Dendritic cell treated with granulocyte-macrophage colony-stimulating factor and Interleukin-4, amounts not matched to agents 40 ng/mL and 50 ng/mL, for 4 days (primary cell): ENCODE measurements around the gene AKT3.

Experiments used
- H3K27ac Mint-ChIP-seq: one replicate; pipeline ENCODE4 v1.8.0; 2022; ENCODE audit warnings: mild to moderate bottlenecking, mixed read lengths
- H3K27me3 Mint-ChIP-seq: one replicate; pipeline ENCODE4 v1.8.0; 2022; ENCODE audit warnings: mild to moderate bottlenecking, mixed read lengths
- H3K36me3 Mint-ChIP-seq: one replicate; pipeline ENCODE4 v1.8.0; 2022; ENCODE audit warnings: low read depth, mixed read lengths
- H3K4me1 Mint-ChIP-seq: one replicate; pipeline ENCODE4 v1.8.0; 2022; ENCODE audit warnings: low read depth, mixed read lengths
- H3K4me3 Mint-ChIP-seq: one replicate; pipeline ENCODE4 v1.8.0; 2022; ENCODE audit warnings: mild to moderate bottlenecking, moderate library complexity, mixed read lengths
- H3K9me3 Mint-ChIP-seq: one replicate; pipeline ENCODE4 v1.8.0; 2022; ENCODE audit warnings: mixed read lengths
- intact Hi-C: fragments of 100-400 bp; cut with micrococcal nuclease; formaldehyde crosslinking; loops from one replicate; pipeline ENCODE4 v1.15.0; 2022

Gene AKT3

GRCh38 chr1:243469497-243469896 is 380.5 kb downstream of the AKT3 start:
- Mint-ChIP-seq H3K4me3 (no peak overlapping the region), H3K4me1 (peaks cover 37% of the 10 kb centered on the region), H3K27me3 (no peaks in the 10 kb centered on the region), H3K36me3 (peaks cover 23% of the 10 kb centered on the region), H3K27ac (no peak overlapping the region), H3K9me3 (no peaks in the 10 kb centered on the region)
- intact Hi-C loops, result no loop called here

DNA sequence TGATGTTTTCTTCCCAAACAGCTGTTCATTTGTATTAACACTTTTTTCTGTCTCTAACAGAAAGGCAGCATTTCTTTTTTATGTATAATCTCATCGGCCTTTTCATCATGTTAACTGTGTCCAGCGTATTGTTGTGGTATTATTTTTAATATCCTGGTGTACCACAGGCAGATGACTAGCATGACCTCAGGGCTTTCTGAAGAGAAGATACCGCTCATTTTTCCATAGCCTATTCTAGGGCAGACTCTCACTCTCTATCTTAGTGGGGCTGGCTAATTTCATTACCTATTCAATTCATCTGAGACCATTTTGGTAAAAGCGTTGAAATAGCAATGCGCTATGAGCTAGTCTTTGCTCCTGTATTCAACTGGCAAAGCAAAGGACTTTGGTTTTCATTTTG is 384.3 kb downstream of the AKT3 start:
- no peaks in the 10 kb centered on the region for H3K27me3 Mint-ChIP-seq
- H3K9me3 Mint-ChIP-seq, result no peaks in the 10 kb centered on the region
- intact Hi-C loops, result no loop called here
- H3K4me1 Mint-ChIP-seq, result peaks cover 8% of the 10 kb centered on the region
- no peak overlapping the region for H3K27ac Mint-ChIP-seq
- H3K4me3 Mint-ChIP-seq, result no peak overlapping the region
- H3K36me3 Mint-ChIP-seq, result peaks cover 46% of the 10 kb centered on the region

GRCh38 chr1:243465081-243465480 is 385.0 kb downstream of the AKT3 start:
- H3K27ac Mint-ChIP-seq, result no peak overlapping the region
- no peaks in the 10 kb centered on the region for H3K9me3 Mint-ChIP-seq
- H3K4me3 Mint-ChIP-seq, result no peak overlapping the region
- intact Hi-C loops, result no loop called here
- H3K27me3 Mint-ChIP-seq, result no peaks in the 10 kb centered on the region
- H3K36me3 Mint-ChIP-seq, result peaks cover 45% of the 10 kb centered on the region
- H3K4me1 Mint-ChIP-seq, result peaks cover 2% of the 10 kb centered on the region

GRCh38 chr1:243462929-243463697 is 386.9 kb downstream of the AKT3 start:
- Mint-ChIP-seq H3K4me1 (peaks cover 12% of the 10 kb centered on the region), H3K27me3 (no peaks in the 10 kb centered on the region), H3K36me3 (peaks cover 48% of the 10 kb centered on the region), H3K9me3 (no peaks in the 10 kb centered on the region), H3K4me3 (no peak overlapping the region), H3K27ac (no peak overlapping the region)
- intact Hi-C loops, result no loop called here

DNA sequence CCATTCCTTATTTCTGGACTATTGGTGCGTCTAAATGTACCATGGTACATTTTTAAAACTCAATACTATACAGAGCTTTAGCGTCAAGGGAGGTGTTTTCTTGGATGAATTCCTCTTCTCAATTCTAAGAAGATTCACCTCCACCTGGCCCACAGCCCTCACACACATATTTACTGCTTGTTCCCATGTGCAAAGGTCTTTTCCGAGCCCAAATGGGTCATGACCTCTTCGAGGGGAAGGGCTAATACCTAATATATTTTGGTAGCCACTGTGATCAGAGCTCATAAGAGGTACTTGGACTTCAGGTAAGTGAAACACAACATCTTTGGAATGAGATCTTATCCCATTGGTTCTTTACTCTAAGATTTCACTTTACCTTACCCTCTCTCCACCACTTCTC is 388.3 kb downstream of the AKT3 start:
- H3K9me3 Mint-ChIP-seq, result no peaks in the 10 kb centered on the region
- intact Hi-C loops, result no loop called here
- H3K36me3 Mint-ChIP-seq, result peaks cover 46% of the 10 kb centered on the region
- no peak overlapping the region for H3K27ac Mint-ChIP-seq
- no peak overlapping the region for H3K4me3 Mint-ChIP-seq
- peaks cover 12% of the 10 kb centered on the region for H3K4me1 Mint-ChIP-seq
- H3K27me3 Mint-ChIP-seq, result no peaks in the 10 kb centered on the region

DNA sequence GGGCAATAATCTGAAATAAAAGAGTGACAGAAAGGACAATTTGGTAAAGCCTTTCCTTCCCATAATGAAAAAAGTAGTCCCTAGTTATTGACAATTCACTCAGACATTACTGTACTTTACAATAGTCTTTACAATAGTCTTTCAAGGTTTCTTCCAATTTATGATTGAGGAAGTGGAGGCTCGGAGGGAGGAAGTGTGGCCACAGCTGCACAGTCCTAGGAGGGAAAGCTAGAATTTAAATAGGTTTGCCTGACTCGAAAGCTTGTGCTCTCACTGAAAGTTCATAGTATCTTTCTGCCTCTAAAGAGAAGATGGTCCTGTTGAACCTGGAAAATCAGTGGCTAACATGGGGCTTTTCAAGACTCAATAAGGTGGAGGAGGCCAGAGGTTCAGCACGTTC is 391.0 kb downstream of the AKT3 start:
- H3K9me3 Mint-ChIP-seq, result no peaks in the 10 kb centered on the region
- intact Hi-C loops, result no loop called here
- H3K36me3 Mint-ChIP-seq, result peaks cover 42% of the 10 kb centered on the region
- H3K4me1 Mint-ChIP-seq, result peaks cover 12% of the 10 kb centered on the region
- H3K27me3 Mint-ChIP-seq, result no peaks in the 10 kb centered on the region
- peak overlapping the region; percentile 1 for H3K4me3 Mint-ChIP-seq
- peak overlapping the region; percentile 54 for H3K27ac Mint-ChIP-seq

GRCh38 chr1:243457363-243457982 is 392.6 kb downstream of the AKT3 start:
- Mint-ChIP-seq H3K27ac (no peak overlapping the region), H3K4me3 (no peak overlapping the region), H3K36me3 (peaks cover 34% of the 10 kb centered on the region), H3K9me3 (no peaks in the 10 kb centered on the region), H3K27me3 (no peaks in the 10 kb centered on the region), H3K4me1 (peaks cover 12% of the 10 kb centered on the region)
- intact Hi-C loops, result no loop called here

GRCh38 chr1:243455760-243456651 is 394.0 kb downstream of the AKT3 start:
- no peak overlapping the region for H3K4me3 Mint-ChIP-seq
- H3K4me1 Mint-ChIP-seq, result peaks cover 23% of the 10 kb centered on the region
- H3K36me3 Mint-ChIP-seq, result peaks cover 21% of the 10 kb centered on the region
- no peak overlapping the region for H3K27ac Mint-ChIP-seq
- H3K9me3 Mint-ChIP-seq, result no peaks in the 10 kb centered on the region
- intact Hi-C loops, result no loop called here
- H3K27me3 Mint-ChIP-seq, result no peaks in the 10 kb centered on the region

DNA sequence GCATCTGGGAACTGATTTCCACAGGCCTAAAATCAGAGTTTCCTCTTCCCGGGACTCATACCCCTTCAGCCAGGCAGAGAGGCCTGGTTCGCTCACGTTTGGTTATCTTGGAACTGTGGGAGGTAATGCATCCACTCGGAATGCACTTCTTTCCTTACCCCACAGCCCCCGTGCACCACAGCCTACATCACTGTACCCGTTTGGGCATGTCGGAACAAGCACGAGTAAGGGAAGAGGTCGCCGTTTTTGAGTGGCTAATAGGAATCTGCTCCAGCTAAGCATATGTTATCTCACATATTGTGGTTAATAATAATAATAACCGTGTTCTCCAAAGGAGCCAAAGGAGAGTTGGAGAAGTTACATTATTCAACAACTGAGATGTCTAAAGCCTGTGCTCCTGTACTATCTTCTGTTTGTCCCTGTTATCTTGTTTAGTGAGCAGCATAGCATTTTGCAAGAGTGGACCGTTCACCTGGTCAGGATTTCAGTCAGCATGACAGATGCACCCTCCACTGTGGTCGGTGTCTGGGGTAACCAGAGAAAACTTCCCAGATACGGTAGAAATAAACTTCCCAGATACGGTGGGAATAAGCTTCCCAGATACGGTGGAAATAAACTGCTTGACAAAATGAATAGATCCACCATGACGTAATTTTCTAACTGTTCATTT is 395.6 kb downstream of the AKT3 start:
- Mint-ChIP-seq H3K9me3 (no peaks in the 10 kb centered on the region), H3K4me3 (no peak overlapping the region)

DNA sequence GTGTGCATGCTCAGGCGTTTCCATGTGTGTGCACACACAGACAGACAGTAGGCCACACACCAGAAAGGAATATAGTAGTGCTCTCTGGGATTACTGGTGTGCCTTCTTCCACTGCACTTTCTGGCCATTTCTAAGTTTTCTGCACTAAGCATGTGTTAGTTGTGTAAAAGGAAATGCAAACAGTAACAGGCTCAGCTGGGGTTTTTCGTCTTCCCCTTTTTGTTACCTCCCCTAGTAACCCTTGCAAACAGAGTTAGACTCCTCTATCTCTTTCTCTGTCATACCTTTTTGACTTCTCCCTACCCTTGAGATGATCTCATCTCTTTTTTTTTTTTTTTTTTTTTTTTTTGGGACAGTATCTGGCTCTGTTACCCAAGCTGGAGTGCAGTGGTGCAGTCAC is 398.0 kb downstream of the AKT3 start:
- peaks cover 28% of the 10 kb centered on the region for H3K4me1 Mint-ChIP-seq
- no peaks in the 10 kb centered on the region for H3K27me3 Mint-ChIP-seq
- H3K4me3 Mint-ChIP-seq, result no peak overlapping the region
- H3K27ac Mint-ChIP-seq, result peak overlapping the region; percentile 30
- no peaks in the 10 kb centered on the region for H3K9me3 Mint-ChIP-seq
- intact Hi-C loops, result no loop called here
- peaks cover 6% of the 10 kb centered on the region for H3K36me3 Mint-ChIP-seq

More for the DNA sequence above, 395.6 kb downstream of the AKT3 start:
- intact Hi-C loops, result no loop called here
- Mint-ChIP-seq H3K27ac (no peak overlapping the region), H3K4me1 (peaks cover 22% of the 10 kb centered on the region), H3K27me3 (no peaks in the 10 kb centered on the region), H3K36me3 (peaks cover 10% of the 10 kb centered on the region)

DNA sequence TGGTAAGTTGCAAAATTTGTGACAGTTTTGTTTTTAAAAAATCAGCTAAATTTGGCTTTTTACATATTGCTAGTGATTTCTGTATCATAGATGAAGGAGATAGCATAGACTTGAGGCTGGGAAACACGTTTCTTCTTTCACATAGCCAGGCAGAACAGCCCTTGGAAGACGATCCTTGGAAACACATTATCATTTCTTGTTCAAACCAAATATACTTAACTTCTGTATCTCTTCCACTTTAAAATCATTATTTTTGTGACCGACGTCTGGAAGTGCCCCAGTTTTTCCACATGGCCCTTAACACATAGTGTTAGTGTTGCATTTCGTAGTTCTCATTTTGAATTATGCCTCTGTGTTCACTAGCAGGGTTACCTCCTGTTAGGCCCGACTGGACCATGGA is 400.7 kb downstream of the AKT3 start:
- intact Hi-C loops, result no loop called here
- no peak overlapping the region for H3K4me3 Mint-ChIP-seq
- peaks cover 6% of the 10 kb centered on the region for H3K36me3 Mint-ChIP-seq
- H3K4me1 Mint-ChIP-seq, result peaks cover 42% of the 10 kb centered on the region
- no peaks in the 10 kb centered on the region for H3K9me3 Mint-ChIP-seq
- no peak overlapping the region for H3K27ac Mint-ChIP-seq
- H3K27me3 Mint-ChIP-seq, result no peaks in the 10 kb centered on the region

DNA sequence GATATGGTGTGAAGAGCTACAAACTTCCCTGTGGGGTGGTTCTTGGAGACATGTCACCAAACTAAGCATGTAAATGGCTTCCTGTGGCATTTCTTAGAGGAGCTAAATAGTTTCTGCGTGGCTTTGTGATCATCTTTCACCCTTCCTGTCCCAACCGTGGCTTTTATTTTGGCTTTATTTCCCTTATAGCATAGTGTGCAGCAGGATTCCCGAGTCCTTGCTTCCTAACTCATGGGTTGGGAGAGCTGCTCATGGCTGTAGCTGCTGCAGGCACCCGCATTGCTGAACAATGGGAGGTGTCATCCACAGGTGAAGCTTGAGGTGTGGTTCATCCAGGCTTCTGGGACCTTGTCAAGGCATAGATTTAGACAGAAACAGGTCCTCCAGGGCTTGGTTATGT is 402.2 kb downstream of the AKT3 start:
- peaks cover 6% of the 10 kb centered on the region for H3K36me3 Mint-ChIP-seq
- H3K4me3 Mint-ChIP-seq, result no peak overlapping the region
- intact Hi-C loops, result no loop called here
- peak overlapping the region; percentile 43 for H3K27ac Mint-ChIP-seq
- H3K27me3 Mint-ChIP-seq, result no peaks in the 10 kb centered on the region
- peaks cover 49% of the 10 kb centered on the region for H3K4me1 Mint-ChIP-seq
- no peaks in the 10 kb centered on the region for H3K9me3 Mint-ChIP-seq

DNA sequence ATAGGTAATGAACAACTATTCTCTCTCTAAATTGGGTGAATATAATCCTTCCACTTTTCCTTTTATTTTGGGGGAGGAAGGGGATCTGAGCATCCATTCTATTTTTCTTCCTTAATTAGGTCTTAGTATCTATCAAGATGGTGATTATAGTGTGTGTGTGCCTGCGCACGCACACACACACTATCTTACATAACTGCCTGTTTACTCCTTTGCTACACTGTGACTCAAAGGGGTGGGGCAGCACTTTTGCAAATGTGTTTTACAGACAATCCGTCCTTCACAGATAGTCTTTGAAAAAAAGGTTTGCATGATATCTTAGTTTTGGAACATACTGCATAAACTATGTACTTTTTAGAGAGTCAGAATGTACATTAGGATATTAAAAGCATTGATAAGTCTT is 402.7 kb downstream of the AKT3 start:
- Mint-ChIP-seq H3K4me1 (peaks cover 51% of the 10 kb centered on the region), H3K4me3 (no peak overlapping the region), H3K36me3 (peaks cover 6% of the 10 kb centered on the region), H3K27ac (no peak overlapping the region), H3K9me3 (no peaks in the 10 kb centered on the region), H3K27me3 (no peaks in the 10 kb centered on the region)
- intact Hi-C loops, result no loop called here

DNA sequence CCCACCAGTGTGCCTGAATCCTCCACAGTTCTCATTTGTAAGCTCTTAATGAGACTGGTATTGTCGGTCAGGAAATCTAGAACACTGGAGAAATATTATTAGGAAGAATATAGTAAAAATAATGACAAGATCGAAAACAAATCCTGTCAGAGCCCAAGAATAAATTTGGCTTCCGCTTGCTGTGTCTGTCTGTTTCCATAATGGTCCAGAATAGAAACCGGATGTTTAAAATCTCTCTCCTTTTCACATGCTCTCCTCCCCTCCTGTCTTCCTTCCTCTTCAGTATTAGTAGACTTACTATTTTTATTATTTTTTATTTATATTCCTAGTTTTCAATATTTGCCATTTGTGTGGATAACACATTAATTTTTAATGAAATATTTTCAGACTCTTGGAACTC is 406.5 kb downstream of the AKT3 start:
- Mint-ChIP-seq H3K27me3 (no peaks in the 10 kb centered on the region), H3K36me3 (peaks cover 22% of the 10 kb centered on the region), H3K4me1 (peaks cover 38% of the 10 kb centered on the region), H3K4me3 (no peak overlapping the region), H3K27ac (no peak overlapping the region), H3K9me3 (no peaks in the 10 kb centered on the region)
- intact Hi-C loops, result no loop called here
